Measurements from ENCODE around the gene PARP6. TPM values are rescaled to one million over a fixed set of nuclear protein-coding genes. Genes with fewer than 3 reads are reported as not detected.
A peak's percentile ranks its signal among the peaks of the same experiment; 100 is the strongest.

Gene PARP6
- total RNA-seq, 1 experiment from 2014 or later, result 41.9 TPM

DNA sequence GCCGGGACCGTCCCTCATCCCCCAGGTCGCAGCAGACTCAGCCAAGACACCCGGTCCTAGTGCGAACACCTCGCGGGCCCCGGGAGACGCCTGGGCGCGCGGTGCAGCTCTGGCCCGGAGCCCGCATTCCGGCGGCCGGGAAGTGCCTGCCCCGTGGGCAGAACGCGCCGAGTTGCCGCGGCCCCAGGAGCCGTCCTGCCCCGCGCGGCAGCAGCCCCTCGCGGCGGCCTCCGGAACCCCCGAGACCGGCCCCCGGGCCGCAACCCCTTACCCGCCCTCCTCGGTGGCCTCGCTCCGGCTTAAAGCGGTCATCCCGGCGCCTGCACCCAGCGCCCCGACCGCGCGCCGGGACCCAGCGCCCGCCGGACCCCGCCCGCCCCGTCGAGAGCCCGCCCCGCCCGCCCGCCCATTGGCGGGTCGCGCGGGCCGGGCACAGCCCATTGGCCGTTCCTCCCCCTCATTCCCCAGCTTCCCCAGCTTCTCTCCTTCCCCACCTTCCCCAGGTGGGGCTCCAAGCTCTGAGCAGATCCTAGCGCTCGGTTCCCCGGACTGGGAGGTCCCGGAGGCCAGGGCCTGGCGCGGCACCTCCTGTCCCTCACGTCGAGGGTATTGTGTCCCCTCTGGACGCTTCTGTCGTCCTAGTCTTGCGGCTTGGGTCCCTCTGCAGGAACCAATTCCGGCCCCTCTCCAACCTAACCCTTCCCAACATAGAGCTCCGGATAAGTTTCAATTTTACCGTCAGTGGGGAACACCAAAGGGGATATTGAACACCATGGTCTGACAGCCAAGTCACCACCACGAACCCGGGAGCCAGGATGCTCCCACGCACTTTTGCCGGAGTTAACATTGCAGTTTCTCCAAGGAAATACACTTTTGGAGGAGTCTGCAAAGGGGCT, 74.6 kb downstream of the PARP6 start, which contains the start of gene GRAMD2A:
TSS of gene GRAMD2A (minus strand) at position 328 of the 896 bp plus-strand sequence.
- CTCF ChIA-PET, result interaction anchor here (0.6 to 2.7 kb wide), 11 partner anchors 9 to 74 kb away, joined by 3 to 19 read pairs (median 5); partner anchors contain the start of gene PKM
- no peaks in the 10 kb centered on the region for H3K9me3 Mint-ChIP-seq
- peak within 1 kb of the TSS; percentile 83 for H3K27ac Mint-ChIP-seq
- DNase-seq (ENCODE audit: low spot score), result peak; percentile 72
- peaks cover 37% of the 10 kb centered on the region for H3K4me1 Mint-ChIP-seq
- H3K27me3 Mint-ChIP-seq (ENCODE audit: low read depth), result peaks cover 31% of the 10 kb centered on the region
- peaks cover 42% of the 10 kb centered on the region for H3K36me3 Mint-ChIP-seq
- POLR2A ChIA-PET, result interaction anchor here (1.3 to 1.5 kb wide), 4 partner anchors 22 to 34 kb away, joined by 3 to 8 read pairs (median 4); no protein-coding TSS in a partner anchor
- peak; percentile 81 for ATAC-seq
- peak within 1 kb of the TSS; percentile 77 for H3K4me3 Mint-ChIP-seq
- TF ChIP-seq TCF7 (CRISPR knock-in tag; IDR thresholded peaks at IDR 0.05; ENCODE audit: low read depth) (no peak), NFYB (CRISPR knock-in tag; conservative IDR thresholded peaks at IDR 0.05; ENCODE audit: low read depth) (peak; percentile 58; the same call in 1 of the 2 replicates), GTF2I (CRISPR knock-in tag; conservative IDR thresholded peaks at IDR 0.05) (no peak), ATF1 (CRISPR knock-in tag; IDR thresholded peaks at IDR 0.05) (no peak), KAT7 (CRISPR knock-in tag; IDR thresholded peaks at IDR 0.05; ENCODE audit: borderline replicate concordance) (no peak), ZNF416 (CRISPR knock-in tag; IDR thresholded peaks at IDR 0.05) (0 out of 2 replicates have a peak, but pooled peaks have one; percentile 24), RELA (CRISPR knock-in tag; IDR thresholded peaks at IDR 0.05; ENCODE audit: borderline replicate concordance) (no peak), JAZF1 (CRISPR knock-in tag; IDR thresholded peaks at IDR 0.05) (peak; percentile 74), MLX (CRISPR knock-in tag; IDR thresholded peaks at IDR 0.05) (no peak), NR3C1 (CRISPR knock-in tag; conservative IDR thresholded peaks at IDR 0.05; ENCODE audit: low read depth) (no peak), GRHL2 (CRISPR knock-in tag; IDR thresholded peaks at IDR 0.05; ENCODE audit: insufficient replicate concordance, severe bottlenecking) (no peak), OVOL2 (CRISPR knock-in tag; IDR thresholded peaks at IDR 0.05; ENCODE audit: borderline replicate concordance) (no peak), ATF3 (CRISPR knock-in tag; conservative IDR thresholded peaks at IDR 0.05) (no peak), GABPB1 (CRISPR knock-in tag; IDR thresholded peaks at IDR 0.05) (no peak), NFE2L1 (CRISPR knock-in tag; IDR thresholded peaks at IDR 0.05) (no peak), ZBTB21 (CRISPR knock-in tag; IDR thresholded peaks at IDR 0.05; ENCODE audit: borderline replicate concordance) (0 out of 2 replicates have a peak, but pooled peaks have one; percentile 21), MYBL2 (CRISPR knock-in tag; IDR thresholded peaks at IDR 0.05) (no peak), PRRX2 (CRISPR knock-in tag; IDR thresholded peaks at IDR 0.05) (peak; percentile 76)
- TF ChIP-seq, protein P1, sequence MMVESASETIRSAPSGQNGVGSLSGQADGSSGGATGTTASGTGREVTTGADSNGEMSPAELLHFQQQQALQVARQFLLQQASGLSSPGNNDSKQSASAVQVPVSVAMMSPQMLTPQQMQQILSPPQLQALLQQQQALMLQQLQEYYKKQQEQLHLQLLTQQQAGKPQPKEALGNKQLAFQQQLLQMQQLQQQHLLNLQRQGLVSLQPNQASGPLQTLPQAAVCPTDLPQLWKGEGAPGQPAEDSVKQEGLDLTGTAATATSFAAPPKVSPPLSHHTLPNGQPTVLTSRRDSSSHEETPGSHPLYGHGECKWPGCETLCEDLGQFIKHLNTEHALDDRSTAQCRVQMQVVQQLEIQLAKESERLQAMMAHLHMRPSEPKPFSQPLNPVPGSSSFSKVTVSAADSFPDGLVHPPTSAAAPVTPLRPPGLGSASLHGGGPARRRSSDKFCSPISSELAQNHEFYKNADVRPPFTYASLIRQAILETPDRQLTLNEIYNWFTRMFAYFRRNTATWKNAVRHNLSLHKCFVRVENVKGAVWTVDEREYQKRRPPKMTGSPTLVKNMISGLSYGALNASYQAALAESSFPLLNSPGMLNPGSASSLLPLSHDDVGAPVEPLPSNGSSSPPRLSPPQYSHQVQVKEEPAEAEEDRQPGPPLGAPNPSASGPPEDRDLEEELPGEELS (CRISPR knock-in tag; IDR thresholded peaks at IDR 0.05), result 0 out of 2 replicates have a peak, but pooled peaks have one; percentile 2
- TF ChIP-seq, protein P2, sequence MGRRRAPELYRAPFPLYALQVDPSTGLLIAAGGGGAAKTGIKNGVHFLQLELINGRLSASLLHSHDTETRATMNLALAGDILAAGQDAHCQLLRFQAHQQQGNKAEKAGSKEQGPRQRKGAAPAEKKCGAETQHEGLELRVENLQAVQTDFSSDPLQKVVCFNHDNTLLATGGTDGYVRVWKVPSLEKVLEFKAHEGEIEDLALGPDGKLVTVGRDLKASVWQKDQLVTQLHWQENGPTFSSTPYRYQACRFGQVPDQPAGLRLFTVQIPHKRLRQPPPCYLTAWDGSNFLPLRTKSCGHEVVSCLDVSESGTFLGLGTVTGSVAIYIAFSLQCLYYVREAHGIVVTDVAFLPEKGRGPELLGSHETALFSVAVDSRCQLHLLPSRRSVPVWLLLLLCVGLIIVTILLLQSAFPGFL (CRISPR knock-in tag; IDR thresholded peaks at IDR 0.05; ENCODE audit: borderline replicate concordance), result no peak
- TF ChIP-seq, protein P3, sequence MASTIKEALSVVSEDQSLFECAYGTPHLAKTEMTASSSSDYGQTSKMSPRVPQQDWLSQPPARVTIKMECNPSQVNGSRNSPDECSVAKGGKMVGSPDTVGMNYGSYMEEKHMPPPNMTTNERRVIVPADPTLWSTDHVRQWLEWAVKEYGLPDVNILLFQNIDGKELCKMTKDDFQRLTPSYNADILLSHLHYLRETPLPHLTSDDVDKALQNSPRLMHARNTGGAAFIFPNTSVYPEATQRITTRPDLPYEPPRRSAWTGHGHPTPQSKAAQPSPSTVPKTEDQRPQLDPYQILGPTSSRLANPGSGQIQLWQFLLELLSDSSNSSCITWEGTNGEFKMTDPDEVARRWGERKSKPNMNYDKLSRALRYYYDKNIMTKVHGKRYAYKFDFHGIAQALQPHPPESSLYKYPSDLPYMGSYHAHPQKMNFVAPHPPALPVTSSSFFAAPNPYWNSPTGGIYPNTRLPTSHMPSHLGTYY (CRISPR knock-in tag; IDR thresholded peaks at IDR 0.05), result peak; percentile 83
- TF ChIP-seq, protein P4, sequence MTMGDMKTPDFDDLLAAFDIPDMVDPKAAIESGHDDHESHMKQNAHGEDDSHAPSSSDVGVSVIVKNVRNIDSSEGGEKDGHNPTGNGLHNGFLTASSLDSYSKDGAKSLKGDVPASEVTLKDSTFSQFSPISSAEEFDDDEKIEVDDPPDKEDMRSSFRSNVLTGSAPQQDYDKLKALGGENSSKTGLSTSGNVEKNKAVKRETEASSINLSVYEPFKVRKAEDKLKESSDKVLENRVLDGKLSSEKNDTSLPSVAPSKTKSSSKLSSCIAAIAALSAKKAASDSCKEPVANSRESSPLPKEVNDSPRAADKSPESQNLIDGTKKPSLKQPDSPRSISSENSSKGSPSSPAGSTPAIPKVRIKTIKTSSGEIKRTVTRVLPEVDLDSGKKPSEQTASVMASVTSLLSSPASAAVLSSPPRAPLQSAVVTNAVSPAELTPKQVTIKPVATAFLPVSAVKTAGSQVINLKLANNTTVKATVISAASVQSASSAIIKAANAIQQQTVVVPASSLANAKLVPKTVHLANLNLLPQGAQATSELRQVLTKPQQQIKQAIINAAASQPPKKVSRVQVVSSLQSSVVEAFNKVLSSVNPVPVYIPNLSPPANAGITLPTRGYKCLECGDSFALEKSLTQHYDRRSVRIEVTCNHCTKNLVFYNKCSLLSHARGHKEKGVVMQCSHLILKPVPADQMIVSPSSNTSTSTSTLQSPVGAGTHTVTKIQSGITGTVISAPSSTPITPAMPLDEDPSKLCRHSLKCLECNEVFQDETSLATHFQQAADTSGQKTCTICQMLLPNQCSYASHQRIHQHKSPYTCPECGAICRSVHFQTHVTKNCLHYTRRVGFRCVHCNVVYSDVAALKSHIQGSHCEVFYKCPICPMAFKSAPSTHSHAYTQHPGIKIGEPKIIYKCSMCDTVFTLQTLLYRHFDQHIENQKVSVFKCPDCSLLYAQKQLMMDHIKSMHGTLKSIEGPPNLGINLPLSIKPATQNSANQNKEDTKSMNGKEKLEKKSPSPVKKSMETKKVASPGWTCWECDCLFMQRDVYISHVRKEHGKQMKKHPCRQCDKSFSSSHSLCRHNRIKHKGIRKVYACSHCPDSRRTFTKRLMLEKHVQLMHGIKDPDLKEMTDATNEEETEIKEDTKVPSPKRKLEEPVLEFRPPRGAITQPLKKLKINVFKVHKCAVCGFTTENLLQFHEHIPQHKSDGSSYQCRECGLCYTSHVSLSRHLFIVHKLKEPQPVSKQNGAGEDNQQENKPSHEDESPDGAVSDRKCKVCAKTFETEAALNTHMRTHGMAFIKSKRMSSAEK (CRISPR knock-in tag; IDR thresholded peaks at IDR 0.05; ENCODE audit: borderline replicate concordance), result no peak
- TF ChIP-seq, protein P5, sequence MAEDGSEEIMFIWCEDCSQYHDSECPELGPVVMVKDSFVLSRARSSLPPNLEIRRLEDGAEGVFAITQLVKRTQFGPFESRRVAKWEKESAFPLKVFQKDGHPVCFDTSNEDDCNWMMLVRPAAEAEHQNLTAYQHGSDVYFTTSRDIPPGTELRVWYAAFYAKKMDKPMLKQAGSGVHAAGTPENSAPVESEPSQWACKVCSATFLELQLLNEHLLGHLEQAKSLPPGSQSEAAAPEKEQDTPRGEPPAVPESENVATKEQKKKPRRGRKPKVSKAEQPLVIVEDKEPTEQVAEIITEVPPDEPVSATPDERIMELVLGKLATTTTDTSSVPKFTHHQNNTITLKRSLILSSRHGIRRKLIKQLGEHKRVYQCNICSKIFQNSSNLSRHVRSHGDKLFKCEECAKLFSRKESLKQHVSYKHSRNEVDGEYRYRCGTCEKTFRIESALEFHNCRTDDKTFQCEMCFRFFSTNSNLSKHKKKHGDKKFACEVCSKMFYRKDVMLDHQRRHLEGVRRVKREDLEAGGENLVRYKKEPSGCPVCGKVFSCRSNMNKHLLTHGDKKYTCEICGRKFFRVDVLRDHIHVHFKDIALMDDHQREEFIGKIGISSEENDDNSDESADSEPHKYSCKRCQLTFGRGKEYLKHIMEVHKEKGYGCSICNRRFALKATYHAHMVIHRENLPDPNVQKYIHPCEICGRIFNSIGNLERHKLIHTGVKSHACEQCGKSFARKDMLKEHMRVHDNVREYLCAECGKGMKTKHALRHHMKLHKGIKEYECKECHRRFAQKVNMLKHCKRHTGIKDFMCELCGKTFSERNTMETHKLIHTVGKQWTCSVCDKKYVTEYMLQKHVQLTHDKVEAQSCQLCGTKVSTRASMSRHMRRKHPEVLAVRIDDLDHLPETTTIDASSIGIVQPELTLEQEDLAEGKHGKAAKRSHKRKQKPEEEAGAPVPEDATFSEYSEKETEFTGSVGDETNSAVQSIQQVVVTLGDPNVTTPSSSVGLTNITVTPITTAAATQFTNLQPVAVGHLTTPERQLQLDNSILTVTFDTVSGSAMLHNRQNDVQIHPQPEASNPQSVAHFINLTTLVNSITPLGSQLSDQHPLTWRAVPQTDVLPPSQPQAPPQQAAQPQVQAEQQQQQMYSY (CRISPR knock-in tag; IDR thresholded peaks at IDR 0.05), result 0 out of 2 replicates have a peak, but pooled peaks have one; percentile 32
